ENCODE results near the gene FOXO6.

Gene FOXO6

DNA sequence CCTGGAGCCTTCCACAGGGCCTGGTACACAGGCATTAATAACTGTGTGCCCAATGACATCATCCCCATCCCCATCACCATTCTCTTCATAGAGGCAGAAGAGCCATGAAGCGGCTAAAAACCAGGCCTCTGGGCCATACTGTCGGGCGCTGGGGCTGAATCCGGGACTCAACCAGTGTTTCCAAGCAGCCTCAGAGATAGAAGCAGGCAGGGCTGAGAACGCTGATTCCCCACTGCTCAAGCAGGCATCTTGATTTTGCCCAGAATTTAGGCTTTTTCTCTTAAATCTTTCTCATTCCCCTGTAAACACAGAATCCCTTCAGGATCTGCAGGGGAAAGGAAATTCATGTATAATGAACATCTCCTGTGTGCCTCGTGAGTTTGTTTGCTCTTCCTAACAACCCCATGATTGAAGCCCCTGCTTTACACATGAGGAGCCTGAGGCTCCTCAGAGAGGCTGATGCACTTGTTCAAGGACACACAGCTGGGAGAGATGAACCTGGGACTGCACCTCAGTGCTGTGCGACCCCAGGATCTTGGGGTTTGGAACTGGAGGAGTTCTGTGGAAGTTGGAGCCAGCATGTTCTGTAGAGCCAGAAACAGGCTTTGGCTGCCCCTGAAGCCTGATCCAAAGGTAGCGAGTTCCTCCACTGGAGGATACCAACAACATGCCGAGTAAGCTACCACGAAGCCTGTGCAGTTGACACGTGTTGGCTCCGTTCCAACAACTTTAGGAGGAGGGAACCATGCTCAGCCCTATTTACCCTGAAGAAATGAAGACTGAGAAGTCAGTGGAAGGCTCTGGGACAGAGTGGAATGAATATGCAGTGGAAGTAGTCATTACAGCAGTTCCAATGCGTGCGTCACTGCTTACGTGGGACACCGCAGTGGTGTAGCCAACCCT is 67.8 kb downstream of the FOXO6 start:
- DNase-seq, result peak; percentile 16

- DNase-seq, result no peak
Observed at GRCh38 chr1:41429641-41430035, 68.4 kb downstream of the FOXO6 start.

GRCh38 chr1:41430069-41430468 is 68.8 kb downstream of the FOXO6 start:
- DNase-seq, result no peak

GRCh38 chr1:41430582-41430981 is 69.3 kb downstream of the FOXO6 start:
- DNase-seq, result no peak

GRCh38 chr1:41431490-41432350 is 70.5 kb downstream of the FOXO6 start:
- DNase-seq, result no peak

Measured in MV-4-11 (cell line).